HepG2 (cell line): ENCODE measurements around the gene PCNT. TPM values are rescaled to one million over a fixed set of nuclear protein-coding genes. Genes with fewer than 3 reads are reported as not detected.

Source experiments
- ADNP ChIP-seq: sonication (generic); formaldehyde crosslinking; IDR thresholded peaks from 2 replicates; pipeline ENCODE4 v1.4.0; 2020; ENCODE audit warnings: missing genetic modification reagents
- CBX2 ChIP-seq, 2 experiments: fragments of 200-600 bp in 1 of 2; sonication (generic); formaldehyde crosslinking in 1 of 2; IDR thresholded peaks; 2 replicates each; pipeline versions ENCODE4 v1.7.0 to v1.8.1; 2018 to 2022; ENCODE audit warnings: low read depth in 2 of 2, low read length in 1 of 2, mild to moderate bottlenecking in 1 of 2, missing genetic modification reagents in 1 of 2
- CEBPG ChIP-seq: IDR thresholded peaks from 2 replicates; pipeline ENCODE4 v1.6.1; 2016
- DMAP1 ChIP-seq: IDR thresholded peaks from 2 replicates; pipeline ENCODE4 v1.6.1; 2016
- ELK4 ChIP-seq: sonication (generic); formaldehyde crosslinking; IDR thresholded peaks from 2 replicates; pipeline ENCODE4 v1.9.0; 2021; ENCODE audit warnings: missing genetic modification reagents, borderline replicate concordance
- HCFC1 ChIP-seq: fragments of 150-350 bp; IDR thresholded peaks from 2 replicates; pipeline ENCODE4 v1.6.1; 2014; ENCODE audit warnings: low read depth, low read length
- HOXA9 ChIP-seq: sonication (generic); formaldehyde crosslinking; IDR thresholded peaks from 2 replicates; pipeline ENCODE4 v1.8.1; 2022; ENCODE audit warnings: missing genetic modification reagents, mild to moderate bottlenecking, moderate library complexity, borderline replicate concordance
- IRF9 ChIP-seq: sonication (generic); formaldehyde crosslinking; IDR thresholded peaks from 2 replicates; pipeline ENCODE4 v1.8.0; 2022; ENCODE audit warnings: missing genetic modification reagents, mild to moderate bottlenecking, borderline replicate concordance
- JUN ChIP-seq: sonication (generic); formaldehyde crosslinking; IDR thresholded peaks from 2 replicates; pipeline ENCODE4 v1.4.0; 2020; ENCODE audit warnings: mild to moderate bottlenecking, missing genetic modification reagents
- MATR3 ChIP-seq: sonication (generic); formaldehyde crosslinking; IDR thresholded peaks from 2 replicates; pipeline ENCODE4 v1.4.0; 2020; ENCODE audit warnings: missing genetic modification reagents
- MYC ChIP-seq: sonication (generic); formaldehyde crosslinking; IDR thresholded peaks from 2 replicates; pipeline ENCODE4 v1.9.0; 2021; ENCODE audit warnings: missing genetic modification reagents, borderline replicate concordance
- NCOA2 ChIP-seq: sonication (generic); formaldehyde crosslinking; IDR thresholded peaks from 2 replicates; pipeline ENCODE4 v1.8.0; 2022; ENCODE audit warnings: inconsistent platforms
- PAWR ChIP-seq: sonication (generic); formaldehyde crosslinking; IDR thresholded peaks from 2 replicates; pipeline ENCODE4 v1.4.0; 2020; ENCODE audit warnings: missing genetic modification reagents, mild to moderate bottlenecking, borderline replicate concordance
- PHF20 ChIP-seq: sonication (generic); formaldehyde crosslinking; IDR thresholded peaks from 2 replicates; pipeline ENCODE4 v1.5.0; 2020; ENCODE audit warnings: mild to moderate bottlenecking, missing genetic modification reagents
- SKI ChIP-seq: fragments of 450-650 bp; IDR thresholded peaks from one replicate; pipeline ENCODE4 v1.6.1; 2018; ENCODE audit warnings: mild to moderate bottlenecking; ENCODE audit not compliant: partially characterized antibody
- TMF1 ChIP-seq: sonication (generic); formaldehyde crosslinking; IDR thresholded peaks from 2 replicates; pipeline ENCODE4 v1.8.1; 2022; ENCODE audit warnings: low read depth, missing genetic modification reagents
- TSC22D2 ChIP-seq: sonication (generic); formaldehyde crosslinking; IDR thresholded peaks from 2 replicates; pipeline ENCODE4 v1.5.1; 2020; ENCODE audit warnings: missing genetic modification reagents, mild to moderate bottlenecking, borderline replicate concordance
- ZNF12 ChIP-seq: sonication (generic); formaldehyde crosslinking; IDR thresholded peaks from 2 replicates; pipeline ENCODE4 v1.5.0; 2020; ENCODE audit warnings: missing genetic modification reagents
- ZNF138 ChIP-seq: sonication (generic); formaldehyde crosslinking; IDR thresholded peaks from 2 replicates; pipeline ENCODE4 v1.5.0; 2020; ENCODE audit warnings: mild to moderate bottlenecking, low read depth, missing genetic modification reagents
- ZNF296 ChIP-seq: sonication (generic); formaldehyde crosslinking; conservative IDR thresholded peaks from 2 replicates; pipeline ENCODE4 v1.5.0; 2020; ENCODE audit warnings: mild to moderate bottlenecking, missing genetic modification reagents
- ZNF678 ChIP-seq: sonication (generic); formaldehyde crosslinking; IDR thresholded peaks from 2 replicates; pipeline ENCODE4 v1.4.0; 2020; ENCODE audit warnings: mild to moderate bottlenecking, missing genetic modification reagents
- ZNF691 ChIP-seq: sonication (generic); formaldehyde crosslinking; IDR thresholded peaks from 2 replicates; pipeline ENCODE4 v1.4.0; 2020; ENCODE audit warnings: missing genetic modification reagents, low read depth, mild to moderate bottlenecking, borderline replicate concordance
- ZNF781 ChIP-seq: sonication (generic); formaldehyde crosslinking; IDR thresholded peaks from 2 replicates; pipeline ENCODE4 v1.5.1; 2020; ENCODE audit warnings: borderline replicate concordance, mild to moderate bottlenecking, missing genetic modification reagents; ENCODE audit errors: not compliant biosample characterization
- ZNF883 ChIP-seq: sonication (generic); formaldehyde crosslinking; IDR thresholded peaks from 2 replicates; pipeline ENCODE4 v1.5.1; 2020; ENCODE audit warnings: mild to moderate bottlenecking, missing genetic modification reagents; ENCODE audit errors: not compliant biosample characterization
- polyA plus RNA-seq, 8 experiments: library from polyadenylated mRNA; depleted of rRNA in 3 of 8; stranded (reverse) in 7 of 8; unstranded in 1 of 8; fragments of >200 nt; fragmentation: Illumina TruSeq in 4 of 8; extraction: Trizol in 4 of 8; gene quantifications; 2 replicates each; pipeline versions ENCODE4 v1.2.1 to v1.2.3, GENCODE V29; 2011 to 2016; ENCODE audit warnings: low read depth in 4 of 8, missing spikeins in 1 of 8, mixed read lengths in 1 of 8; ENCODE audit not compliant: insufficient read depth in 1 of 8
- total RNA-seq, 5 experiments: library from RNA; depleted of rRNA; stranded (reverse); fragments of >200 nt; fragmentation: Illumina TruSeq; extraction: Trizol; gene quantifications; 2 replicates each; pipeline ENCODE4 v1.2.3, GENCODE V29; 2016; ENCODE audit warnings: low read depth in 1 of 5
- TF ChIP-seq, protein P1 (sequence below): sonication (generic); formaldehyde crosslinking; IDR thresholded peaks from 2 replicates; pipeline ENCODE4 v1.4.0; 2020; ENCODE audit warnings: missing genetic modification reagents

The PCNT gene
- total and polyA plus RNA-seq, 2 of the 13 experiments (the other 11 are each of a cell fraction or from before 2014, with no cell fraction given): 5.6 to 12.4 TPM

GRCh38 chr21:46458315-46459023 is 134.5 kb downstream of the PCNT start, which contains the start of gene DIP2A (continued):
- TF ChIP-seq IRF9 (CRISPR knock-in tag) (peak; percentile 55), ZNF138 (no peak), SKI (peak; percentile 12), ZNF691 (CRISPR knock-in tag) (0 out of 2 replicates have a peak, but pooled peaks have one; percentile 60), HOXA9 (CRISPR knock-in tag) (peak; percentile 44; the same call in 1 of the 2 replicates), ZNF883 (CRISPR knock-in tag) (peak; percentile 90), ZNF12 (CRISPR knock-in tag) (0 out of 2 replicates have a peak, but pooled peaks have one; percentile 13), CEBPG (no peak), JUN (CRISPR knock-in tag) (peak; percentile 58), NCOA2 (CRISPR knock-in tag) (no peak; the same call in 1 of the 2 replicates), MYC (CRISPR knock-in tag) (peak; percentile 91), HCFC1 (peak; percentile 32; the same call in 1 of the 2 replicates), TSC22D2 (CRISPR knock-in tag) (no peak), ELK4 (no peak), TMF1 (CRISPR knock-in tag) (0 out of 2 replicates have a peak, but pooled peaks have one; percentile 18), ZNF678 (no peak), PHF20 (CRISPR knock-in tag) (peak; percentile 74), ADNP (CRISPR knock-in tag) (no peak), DMAP1 (peak; percentile 87), CBX2 (IDR thresholded peaks at IDR 0.05; ENCODE audit: low read depth, low read length) (no peak), CBX2 (CRISPR knock-in tag; IDR thresholded peaks at IDR 0.05; ENCODE audit: low read depth) (no peak), MATR3 (no peak), PAWR (CRISPR knock-in tag) (no peak), ZNF781 (CRISPR knock-in tag) (no peak), ZNF296 (CRISPR knock-in tag) (peak; percentile 90; the same call in 1 of the 2 replicates)
- TF ChIP-seq, protein P1, sequence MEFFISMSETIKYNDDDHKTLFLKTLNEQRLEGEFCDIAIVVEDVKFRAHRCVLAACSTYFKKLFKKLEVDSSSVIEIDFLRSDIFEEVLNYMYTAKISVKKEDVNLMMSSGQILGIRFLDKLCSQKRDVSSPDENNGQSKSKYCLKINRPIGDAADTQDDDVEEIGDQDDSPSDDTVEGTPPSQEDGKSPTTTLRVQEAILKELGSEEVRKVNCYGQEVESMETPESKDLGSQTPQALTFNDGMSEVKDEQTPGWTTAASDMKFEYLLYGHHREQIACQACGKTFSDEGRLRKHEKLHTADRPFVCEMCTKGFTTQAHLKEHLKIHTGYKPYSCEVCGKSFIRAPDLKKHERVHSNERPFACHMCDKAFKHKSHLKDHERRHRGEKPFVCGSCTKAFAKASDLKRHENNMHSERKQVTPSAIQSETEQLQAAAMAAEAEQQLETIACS (CRISPR knock-in tag): peak; percentile 95
